ENCODE measurements around the gene RAI14. TPM values are rescaled to one million over a fixed set of nuclear protein-coding genes. Genes with fewer than 3 reads are reported as not detected.
A peak's percentile ranks its signal among the peaks of the same experiment; 100 is the strongest.

RAI14 gene
- polyA plus RNA-seq, 5 donors: 38.4 to 62.8 (median 53.9) TPM

GRCh38 chr5:34632807-34633422 lies 23.2 kb upstream of the RAI14 start:
- no peak for DNase-seq

- DNase-seq: no peak
These were observed 16.1 kb upstream of the RAI14 start for GRCh38 chr5:34639852-34640626.

- no peak for DNase-seq
These were observed 7.9 kb upstream of the RAI14 start for GRCh38 chr5:34648039-34648839.

- no peak for DNase-seq
These were observed 7.3 kb upstream of the RAI14 start for GRCh38 chr5:34648840-34649158.

- DNase-seq: no peak
These were observed 4.3 kb upstream of the RAI14 start for GRCh38 chr5:34651791-34652190.

GRCh38 chr5:34652466-34652865 lies 3.7 kb upstream of the RAI14 start:
- DNase-seq: no peak

- DNase-seq: no peak
These were observed 3.2 kb upstream of the RAI14 start for GRCh38 chr5:34652914-34653313.

- DNase-seq: no peak
These were observed 2.4 kb upstream of the RAI14 start for GRCh38 chr5:34653708-34654107.

GRCh38 chr5:34655354-34655991 lies 655 bp upstream of the RAI14 start:
- peak; percentile 67 to 74 for DNase-seq

GRCh38 chr5:34656700-34657273 lies 659 bp downstream of the RAI14 start:
- DNase-seq: no peak

GRCh38 chr5:34657274-34657921 lies 1.3 kb downstream of the RAI14 start:
- no peak for DNase-seq

- no peak for DNase-seq
These were observed 1.9 kb downstream of the RAI14 start for GRCh38 chr5:34657988-34658387.

- DNase-seq: no peak
These were observed 3.0 kb downstream of the RAI14 start for GRCh38 chr5:34659168-34659567.

- no peak for DNase-seq
These were observed 4.3 kb downstream of the RAI14 start for GRCh38 chr5:34660444-34660843.

- no peak for DNase-seq
These were observed 7.8 kb downstream of the RAI14 start for GRCh38 chr5:34663771-34664496.

GRCh38 chr5:34666392-34667080 lies 10.4 kb downstream of the RAI14 start:
- no peak for DNase-seq

- DNase-seq: no peak
These were observed 11.6 kb downstream of the RAI14 start for GRCh38 chr5:34667705-34668104.

- no peak for DNase-seq
These were observed 13.9 kb downstream of the RAI14 start for GRCh38 chr5:34669931-34670516.

GRCh38 chr5:34672196-34672595 lies 16.1 kb downstream of the RAI14 start:
- DNase-seq: no peak

All from right lung (tissue), 5 donors.